ENCODE data around the gene EPHB2.

EPHB2 gene

DNA sequence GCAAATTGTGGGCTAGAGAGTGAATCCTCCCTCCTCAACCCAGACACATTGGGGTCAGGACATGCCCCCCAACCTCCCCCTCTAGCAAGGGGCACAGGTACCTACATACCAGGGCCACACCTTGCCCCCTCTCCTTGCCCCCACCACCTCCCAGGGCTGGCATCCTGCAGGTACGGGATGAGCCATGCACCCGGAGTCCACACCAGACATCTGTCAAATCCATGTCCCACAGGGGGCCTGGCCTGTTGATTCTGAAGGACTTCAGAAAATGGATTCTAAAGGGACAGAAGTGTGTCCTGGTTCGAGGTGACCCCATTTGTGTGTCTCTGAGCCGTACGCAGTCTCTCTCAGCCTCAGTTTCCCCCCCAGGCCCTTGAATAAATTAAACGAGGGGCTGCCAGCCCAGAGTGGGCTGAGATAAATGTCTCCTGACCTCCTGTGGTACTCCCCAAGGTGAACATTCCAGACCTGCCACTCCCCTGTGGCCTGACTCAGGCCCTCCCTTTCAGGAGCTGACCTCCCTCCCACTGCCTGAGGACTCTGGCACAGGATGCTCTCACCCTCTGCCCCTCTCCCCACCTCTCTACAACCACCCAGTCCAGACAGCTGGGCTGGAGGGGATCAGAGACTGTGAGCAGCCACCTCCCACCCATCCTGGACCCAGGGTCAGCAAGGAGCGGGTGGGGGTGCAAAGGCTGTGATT, 94.5 kb downstream of the EPHB2 start:
- no peak for DNase-seq

DNA sequence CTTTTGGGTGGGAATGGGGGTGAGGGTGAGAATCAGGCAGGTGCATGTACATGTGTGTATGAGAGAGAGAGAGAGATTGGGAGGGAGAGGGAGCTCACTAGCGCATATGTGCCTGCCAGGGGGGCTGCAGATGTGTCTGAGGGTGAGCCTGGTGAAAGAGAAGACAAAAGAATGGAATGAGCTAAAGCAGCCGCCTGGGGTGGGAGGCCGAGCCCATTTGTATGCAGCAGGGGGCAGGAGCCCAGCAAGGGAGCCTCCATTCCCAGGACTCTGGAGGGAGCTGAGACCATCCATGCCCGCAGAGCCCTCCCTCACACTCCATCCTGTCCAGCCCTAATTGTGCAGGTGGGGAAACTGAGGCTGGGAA, 95.0 kb downstream of the EPHB2 start:
- no peak for DNase-seq

DNA sequence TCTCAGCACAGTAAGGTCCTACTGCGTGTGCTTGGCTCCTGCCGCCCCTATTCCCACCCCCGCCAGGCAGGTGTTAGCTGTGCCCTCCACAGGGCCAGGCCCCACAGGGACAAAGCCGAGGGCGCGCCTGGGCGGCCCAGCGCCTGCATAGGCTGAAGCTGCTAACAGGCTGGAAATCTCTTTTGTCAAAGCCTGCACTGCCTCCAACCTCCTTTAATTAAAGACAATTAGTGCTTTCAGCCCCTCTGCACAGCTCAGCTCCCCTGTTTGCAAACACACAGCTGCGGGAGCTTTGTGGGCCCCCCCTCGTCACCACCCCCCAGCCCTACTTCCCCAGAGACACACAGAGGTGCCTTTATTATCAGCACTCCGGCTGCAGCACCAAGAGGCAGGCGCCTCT, 95.9 kb downstream of the EPHB2 start:
- no peak for DNase-seq

DNA sequence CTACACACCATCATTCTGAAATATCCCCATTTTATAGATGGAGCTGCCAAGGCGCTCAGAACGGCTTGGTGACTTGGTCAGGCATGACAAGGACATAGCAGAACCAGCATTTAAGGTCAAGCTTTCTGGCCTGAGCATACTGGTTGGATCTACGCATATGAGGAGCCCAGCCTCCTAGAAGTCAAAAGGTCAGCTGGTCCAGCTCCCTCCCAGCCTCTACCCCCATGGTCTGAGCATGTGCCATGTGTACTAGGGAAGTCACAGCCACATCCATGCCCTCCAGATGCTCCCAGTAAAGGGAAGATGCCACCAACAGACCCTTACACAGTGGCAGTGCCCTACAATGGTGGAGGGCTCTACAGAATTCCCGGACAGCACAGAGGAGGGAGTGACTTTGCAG, 96.7 kb downstream of the EPHB2 start:
- no peak for DNase-seq

DNA sequence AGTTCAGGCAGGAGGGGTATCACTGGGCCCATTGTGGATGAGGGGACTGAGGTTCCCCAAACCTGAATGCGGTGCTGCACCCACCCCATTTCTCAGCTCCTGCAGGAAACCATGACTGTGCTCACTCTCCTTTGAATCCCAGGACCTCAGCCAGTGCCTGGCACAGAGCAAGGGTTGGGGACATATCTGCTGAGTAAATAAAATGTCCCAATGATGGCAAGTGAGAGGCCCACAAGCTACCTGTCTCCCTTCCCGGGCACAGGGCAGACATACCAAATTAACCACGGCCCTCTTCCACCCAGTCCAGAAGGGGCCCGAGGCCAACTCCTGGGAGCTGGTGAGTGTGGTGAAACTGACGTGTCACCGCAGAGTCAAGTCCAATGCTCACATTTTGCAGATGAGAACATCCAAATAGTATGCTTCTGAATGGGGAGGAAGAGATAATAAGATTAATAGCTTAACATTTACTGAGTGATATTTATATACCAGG, 97.6 kb downstream of the EPHB2 start:
- DNase-seq = no peak

DNA sequence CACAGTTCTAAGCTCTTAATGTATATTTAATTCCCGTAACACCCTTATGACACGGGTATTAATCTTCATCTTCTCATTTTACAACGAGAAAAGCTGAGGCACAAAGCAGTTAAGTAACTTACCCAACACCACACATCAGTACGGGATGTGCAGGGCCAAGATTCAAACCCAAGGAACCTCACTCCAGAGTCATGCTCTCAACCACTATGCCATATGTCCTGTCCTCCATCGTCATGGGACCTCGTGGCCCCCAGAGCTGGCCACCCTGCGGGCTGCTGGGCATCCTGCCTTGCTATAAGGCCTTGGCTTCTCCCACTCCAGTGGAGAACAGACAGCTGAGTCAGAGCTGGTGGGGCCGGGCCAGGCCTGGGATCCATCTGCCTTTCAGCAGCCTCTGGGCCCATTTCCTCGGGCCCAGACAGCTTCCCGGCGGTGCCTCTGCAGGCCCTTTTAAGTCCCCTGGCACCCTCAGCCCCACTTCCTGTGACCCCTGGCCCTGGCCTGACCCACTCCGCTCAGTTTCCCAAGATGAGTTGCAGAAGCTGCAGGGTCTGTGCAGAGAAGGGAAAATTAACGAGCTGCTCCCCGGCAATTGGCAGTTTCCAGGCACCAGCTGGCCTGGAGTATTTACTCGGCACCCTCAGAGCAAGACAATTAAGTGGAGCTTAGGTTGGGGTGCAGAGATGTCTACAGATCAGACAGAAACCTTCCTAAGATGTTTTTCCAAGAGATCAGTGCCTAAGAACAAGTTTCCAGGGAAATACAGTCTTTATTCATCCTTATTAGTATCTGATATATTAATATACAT, 98.2 kb downstream of the EPHB2 start:
- no peak for DNase-seq

DNA sequence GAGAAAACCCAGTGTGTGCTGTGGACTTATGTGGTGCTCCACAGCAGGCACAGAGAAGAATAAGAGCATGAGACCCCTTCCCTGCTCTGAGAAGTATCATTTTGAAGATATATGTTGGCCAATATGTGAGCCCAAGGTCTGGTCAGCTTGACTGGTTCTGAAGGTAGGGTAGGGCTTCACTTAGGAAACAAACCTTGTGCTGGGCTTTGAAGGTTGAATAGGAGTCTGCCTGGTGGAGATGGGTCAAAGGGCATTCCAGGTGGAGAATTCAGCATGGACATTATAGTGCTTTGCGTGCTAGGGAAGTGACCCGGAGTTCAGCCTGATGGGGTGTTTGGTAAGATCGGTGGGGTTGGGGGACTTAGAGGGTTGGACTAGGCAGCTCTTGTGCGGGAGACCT, 99.1 kb downstream of the EPHB2 start:
- no peak for DNase-seq

DNA sequence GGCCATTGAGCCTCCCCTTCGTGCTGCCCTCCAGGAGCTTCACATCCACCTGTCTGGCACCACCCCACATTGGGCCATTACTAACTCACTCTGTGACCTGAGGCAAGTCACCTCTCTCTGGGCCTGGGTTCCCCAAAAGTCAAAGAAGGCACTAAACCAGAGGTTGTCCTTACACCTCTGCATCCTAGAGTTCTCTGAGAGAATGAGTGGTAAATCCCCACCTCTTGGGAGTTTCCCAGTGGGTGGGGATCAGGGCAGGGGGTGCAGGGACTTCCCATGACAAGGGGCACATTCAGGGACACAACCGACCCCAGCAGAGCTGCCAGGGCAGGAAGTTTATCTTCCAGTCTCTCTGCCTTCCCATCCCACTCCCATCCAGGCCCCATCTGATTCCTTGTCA, 99.7 kb downstream of the EPHB2 start:
- no peak for DNase-seq

DNA sequence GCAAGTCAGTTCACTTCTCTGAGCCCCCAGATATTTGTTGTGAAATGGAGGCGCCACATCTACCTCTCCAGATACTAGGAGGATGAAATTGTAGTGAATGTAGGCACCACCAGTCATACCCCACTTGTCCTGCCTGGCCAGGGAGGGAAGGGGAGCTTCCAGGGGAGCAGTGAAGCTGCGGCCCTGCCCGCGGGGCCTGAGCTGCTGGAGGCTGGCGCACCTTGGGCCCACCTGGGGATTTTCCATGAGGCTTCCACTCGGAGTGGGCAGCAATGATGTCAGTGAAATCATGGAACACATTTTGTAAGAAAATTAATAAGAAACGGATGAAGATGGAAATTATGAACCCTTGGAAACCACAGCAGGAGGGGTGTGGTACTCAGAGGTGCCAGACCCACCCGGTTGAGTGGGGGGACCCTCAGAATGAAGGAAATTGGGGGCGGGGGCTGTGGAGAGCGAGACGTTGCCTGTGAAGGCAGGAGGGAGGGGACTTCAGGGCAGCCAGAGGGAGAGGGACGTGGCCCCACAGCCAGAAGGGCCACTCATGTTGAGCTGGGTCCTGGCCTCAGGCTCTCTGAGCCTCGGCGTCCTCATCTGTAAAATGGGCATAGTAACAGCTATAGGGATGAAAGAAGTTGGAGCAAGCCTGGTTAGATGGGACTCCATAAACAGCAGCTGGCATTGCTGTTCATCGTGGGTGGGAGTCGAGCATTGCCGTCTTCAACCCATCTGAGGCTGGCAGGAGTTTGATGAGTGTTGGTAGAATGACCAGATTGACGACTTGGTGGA, 101.6 kb downstream of the EPHB2 start:
- no peak for DNase-seq

DNA sequence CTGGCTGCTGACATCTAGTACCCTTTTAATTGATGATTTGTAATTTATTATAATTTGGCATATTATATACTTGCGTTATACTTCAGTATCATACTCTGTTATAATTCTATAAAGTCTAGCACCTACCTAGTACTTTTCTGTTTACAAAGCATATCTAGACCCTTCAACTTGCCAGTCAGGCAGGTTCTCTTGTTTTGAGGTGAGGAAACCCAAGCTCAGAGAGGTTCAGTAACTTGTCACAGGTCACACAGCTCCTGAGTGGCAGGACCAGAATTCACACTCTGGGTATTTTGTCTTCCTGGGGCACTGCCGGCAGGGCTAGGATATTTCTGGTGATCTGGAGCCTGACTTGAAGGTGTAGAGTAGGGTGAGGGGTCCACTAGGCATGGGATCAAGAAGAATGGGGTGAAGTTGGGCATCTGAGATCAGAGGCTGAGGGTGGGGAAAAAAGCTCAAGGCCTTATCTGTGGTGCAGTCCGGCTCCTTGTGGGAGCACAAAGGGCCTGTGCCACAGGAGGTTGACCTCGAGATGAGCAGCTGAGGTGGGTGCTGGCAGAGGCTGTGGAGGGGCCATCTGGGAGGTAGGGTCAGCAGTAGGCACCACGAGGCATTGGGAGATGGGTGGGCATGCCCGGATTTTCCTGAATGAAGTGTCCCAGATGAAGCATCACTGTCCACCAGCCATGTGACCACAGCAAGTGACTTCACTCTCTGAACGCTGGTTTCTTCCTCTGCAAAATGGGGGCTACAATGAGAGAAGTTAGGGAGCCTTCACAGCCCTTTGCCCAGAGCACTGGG, 102.6 kb downstream of the EPHB2 start:
- DNase-seq = no peak

DNA sequence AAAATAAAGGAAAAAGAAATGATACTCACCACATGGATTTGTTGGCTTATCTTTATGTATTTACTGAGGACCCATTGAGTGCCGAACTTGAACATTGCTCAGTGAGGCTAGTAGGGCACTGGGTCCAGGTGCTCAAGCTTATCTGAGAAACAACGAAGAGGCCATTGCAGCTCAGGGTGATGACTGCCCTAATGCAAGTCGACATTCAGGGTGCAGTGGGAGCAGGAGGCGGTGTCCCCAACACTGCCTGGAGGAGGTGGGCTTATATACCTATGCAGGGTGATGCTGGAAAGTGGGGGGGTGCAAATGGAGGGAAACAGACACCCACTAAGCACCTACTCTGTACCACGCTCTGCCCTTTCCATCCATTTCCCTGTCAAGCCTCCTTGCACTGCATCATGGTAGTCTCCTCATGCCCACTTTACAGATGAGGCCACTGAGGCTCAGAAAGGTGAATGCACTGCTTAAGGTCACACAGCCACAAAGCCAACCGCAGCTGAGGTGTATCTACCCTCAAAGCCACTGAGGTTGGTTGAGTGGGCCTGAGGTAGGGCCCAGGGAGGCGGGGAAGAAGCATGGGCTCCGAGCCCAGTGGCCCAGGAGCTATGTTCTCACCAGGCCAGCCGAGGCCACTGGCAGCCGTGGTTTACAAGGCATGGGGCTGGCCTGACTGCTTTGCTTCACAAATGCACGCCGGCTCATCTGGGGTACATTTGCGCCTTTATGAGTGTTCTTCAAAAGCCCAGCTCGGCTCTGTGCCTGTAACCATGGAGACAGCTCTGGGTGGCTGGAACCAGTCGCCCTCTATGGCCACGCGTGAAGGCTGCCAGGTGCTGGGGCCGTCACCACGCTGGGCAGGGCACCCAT, 103.8 kb downstream of the EPHB2 start:
- DNase-seq = no peak

DNA sequence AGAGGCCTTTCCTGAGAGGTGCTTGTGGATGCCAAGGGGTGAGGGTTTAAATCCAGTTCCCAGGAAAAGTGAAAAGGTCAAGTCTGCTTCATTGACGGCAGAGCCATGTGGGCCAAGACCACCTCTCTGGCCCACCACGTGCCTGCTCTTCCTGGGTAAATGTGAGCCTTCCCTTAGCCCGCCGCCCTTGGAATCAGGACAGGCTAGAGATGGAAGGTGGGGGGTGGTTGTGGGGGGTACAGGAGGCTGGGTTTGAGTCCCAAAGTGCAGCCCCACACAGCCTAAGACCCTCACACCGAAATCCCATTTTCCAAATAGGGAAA, 104.4 kb downstream of the EPHB2 start:
- no peak for DNase-seq

DNA sequence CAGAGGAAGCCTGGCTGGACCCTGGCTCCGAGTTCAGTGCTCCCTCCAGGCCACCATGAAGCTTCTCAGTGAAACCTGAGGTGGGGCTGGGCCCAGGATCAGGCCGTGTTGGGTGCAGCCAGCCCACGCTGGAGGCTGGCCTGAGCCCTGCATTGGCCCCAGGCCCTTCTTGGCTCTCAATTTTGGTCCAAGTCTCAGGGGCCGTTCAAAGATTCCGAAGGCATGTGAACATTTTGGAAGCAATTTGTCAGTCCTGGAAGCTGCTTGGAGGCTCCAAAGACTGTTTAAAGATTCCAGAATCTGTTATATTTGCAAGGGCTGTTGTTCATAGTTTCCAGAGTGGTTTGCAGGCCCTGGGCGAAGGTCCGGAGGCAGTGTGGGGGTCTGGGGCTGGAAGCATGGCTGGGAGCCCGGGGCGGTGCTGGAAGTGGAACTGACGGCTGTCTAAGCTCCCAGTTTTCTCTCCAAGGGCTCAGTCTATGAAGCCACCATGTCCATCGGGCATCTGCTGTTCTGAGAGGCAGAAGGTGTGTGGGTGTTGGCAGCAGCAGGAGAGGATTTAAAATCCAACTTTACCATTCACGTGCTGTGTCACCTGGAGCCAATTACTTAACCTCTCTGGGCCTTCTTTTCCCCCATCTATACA, 104.9 kb downstream of the EPHB2 start:
- no peak for DNase-seq

DNA sequence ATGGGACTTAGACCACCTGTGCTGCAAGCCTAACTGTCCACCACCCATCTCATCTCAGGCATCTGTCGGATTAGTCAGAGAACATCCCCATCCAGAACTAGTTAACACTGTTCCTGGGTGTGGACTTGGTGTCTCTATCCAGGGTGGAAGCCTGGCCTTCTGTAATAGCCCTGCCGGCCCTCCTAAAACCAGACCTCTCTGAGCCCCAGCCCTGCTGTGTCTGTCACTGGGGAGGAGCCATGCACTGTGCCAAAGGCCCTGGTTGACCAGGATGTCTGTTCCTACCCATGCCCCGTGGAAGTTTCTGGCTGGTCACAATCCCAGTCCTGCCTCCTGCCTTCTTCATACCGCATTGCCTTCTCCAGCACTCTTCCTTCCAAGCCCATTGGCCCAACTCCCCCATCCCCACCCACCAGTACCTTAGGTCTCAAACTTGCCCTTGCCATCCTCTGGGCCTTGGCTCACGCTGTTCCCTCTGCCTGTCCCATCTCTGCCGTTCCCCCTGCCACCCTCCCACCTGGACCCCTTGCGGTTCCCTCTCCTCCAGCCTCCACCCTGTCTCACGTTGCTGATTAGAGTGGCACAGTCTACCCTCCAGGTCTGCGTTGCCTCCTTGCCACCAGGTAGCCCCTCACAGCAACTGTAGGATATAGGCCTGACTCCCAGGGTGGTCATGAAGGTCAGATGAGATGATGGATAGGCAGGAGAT, 105.6 kb downstream of the EPHB2 start:
- DNase-seq = no peak

DNA sequence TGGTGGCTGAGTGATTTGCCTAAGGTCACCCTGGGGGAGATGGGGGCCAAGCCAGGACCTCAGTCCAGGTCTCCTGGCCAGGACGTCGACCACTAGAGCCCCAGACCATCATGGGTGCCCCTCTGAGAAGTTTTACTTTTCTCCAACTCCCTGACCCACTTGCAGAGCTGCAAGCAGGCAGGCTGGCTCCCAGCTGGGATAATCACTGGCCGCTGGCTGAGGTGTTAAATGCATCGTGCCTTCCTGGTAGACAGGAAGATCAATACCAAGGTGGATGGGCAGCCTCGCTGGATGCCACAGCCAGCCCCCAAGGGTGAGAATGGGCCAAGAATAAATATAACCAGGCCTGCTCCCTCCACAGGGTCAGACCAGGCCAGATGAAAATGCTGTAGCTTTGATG, 106.2 kb downstream of the EPHB2 start:
- DNase-seq = no peak

DNA sequence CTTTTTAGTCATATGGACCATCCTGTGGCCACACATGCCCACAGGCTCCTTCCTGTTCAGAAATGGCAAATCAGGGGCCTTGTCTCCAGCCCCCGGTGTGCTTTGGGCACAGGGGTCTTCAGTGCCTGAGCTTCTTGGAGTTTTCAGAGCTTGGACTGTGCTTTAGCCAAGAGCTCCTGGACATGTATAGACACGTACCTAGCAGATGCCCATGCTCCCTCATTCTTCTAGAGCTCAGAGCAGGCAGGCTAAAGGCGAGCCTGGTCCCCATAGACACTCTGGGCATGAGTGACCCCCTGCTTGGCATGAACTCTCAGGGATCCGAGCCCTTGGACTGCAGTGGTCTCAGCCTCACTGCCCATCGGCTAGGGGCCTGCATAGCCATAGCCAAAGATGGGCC, 106.8 kb downstream of the EPHB2 start:
- DNase-seq = no peak

DNA sequence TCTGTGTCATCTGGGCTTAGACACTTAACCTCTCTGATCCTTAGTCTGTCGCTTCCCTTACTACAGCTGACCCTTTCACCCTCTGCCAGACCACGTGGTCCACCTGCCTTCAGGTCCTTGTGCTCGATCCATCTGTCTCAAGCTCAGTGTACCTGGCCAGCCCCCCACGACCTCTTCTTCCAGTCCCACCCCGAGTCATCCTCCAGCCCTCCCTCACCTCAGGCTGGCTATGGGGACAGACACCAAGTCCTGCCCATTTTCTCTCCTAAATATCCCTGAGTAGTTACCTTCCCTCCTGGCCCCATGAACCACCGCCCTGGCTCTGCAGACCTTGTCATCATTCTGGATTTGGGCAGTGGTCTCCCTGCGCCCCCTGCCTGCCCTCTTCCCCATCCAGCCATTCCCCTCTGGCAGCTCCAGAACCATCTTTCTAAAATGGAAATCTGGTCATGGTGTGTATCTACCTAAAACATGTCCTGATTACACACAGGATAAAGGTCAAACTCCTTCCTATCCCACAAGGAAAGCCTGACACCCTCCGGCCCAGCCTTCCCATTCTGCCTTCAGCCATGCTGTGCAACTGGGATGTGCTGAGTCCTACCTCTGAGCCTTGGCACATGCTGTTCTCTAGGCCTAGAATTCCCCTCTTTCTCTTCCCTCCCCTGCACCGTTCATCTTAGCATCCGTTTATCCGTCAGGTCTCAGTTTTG, 107.6 kb downstream of the EPHB2 start:
- DNase-seq = no peak

DNA sequence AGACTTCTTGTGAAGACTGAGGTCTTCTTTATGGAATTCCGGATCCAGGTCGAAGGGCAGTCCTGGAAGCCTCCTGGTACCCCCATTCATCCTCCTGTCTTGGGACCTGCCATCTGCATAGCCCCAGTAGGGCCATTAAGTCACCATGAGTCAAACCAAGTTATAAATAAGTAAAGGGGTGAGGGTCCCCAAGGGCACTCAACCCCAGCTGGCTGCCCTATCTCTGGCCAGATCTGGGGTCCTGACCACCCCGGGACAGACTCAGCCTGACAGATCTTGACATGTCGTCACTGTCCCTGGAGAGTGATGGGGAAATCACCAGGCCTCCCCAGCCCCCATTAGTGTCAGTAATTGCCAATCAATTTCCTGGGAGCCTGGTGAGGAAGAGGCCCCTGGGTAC, 108.7 kb downstream of the EPHB2 start:
- no peak for DNase-seq

DNA sequence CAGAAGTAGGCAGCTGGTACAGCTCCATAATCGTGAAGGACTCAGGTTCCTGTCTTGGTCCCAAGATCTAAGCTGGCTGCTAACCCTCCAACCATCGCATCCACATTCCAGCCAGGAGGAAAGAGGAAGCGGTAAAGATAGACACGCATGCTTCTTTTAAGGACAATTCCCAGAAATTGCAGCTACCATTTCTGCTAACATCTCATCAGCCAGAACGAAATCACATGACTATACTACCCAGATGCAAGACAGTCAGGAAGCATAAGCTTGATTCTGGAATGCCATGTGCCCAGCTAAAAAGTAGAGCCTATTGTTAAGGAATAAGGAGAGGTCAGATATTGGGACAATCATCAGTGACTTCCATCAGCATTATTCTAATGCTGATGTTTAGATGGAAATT, 110.4 kb downstream of the EPHB2 start:
- no peak for DNase-seq

DNA sequence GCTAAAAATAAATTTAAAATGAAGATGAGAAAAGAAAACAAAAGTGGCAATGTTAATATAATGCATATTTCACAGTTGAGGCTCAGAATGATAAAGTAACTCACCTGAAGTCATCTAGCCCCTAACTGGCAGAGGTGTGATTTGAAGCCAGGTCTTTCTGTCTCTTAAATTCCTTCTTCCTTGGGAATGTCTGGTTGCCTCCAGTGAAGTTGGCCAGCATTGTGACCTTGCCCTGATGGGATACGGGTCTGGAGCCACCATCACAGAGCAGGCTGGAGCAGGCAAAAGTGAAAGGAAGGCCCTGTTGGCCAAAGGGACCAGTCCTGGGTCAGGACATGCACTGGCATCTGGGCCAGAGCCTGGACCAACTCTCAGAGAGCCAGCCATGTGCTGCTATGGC, 111.7 kb downstream of the EPHB2 start:
- DNase-seq = no peak
